Left cardiac atrium (tissue), 4 donors: ENCODE results near the gene TBX18. TPM values are rescaled to one million over a fixed set of nuclear protein-coding genes. Genes with fewer than 3 reads are reported as not detected.

Experiments used
- ATAC-seq, 2 donors: fragments of 200-7000 bp; cut with Tn5 transposase; one replicate each; pipeline ENCODE4 v1.9.1; 2020; ENCODE audit warnings: mild to moderate bottlenecking in 2 of 2, moderate library complexity in 2 of 2
- DNase-seq: peaks from one replicate; pipeline ENCODE4 v3.0.0-alpha.2; 2020
- intact Hi-C, 2 donors: fragments of 100-400 bp; cut with DNase I; formaldehyde crosslinking; loops; one replicate each; pipeline versions ENCODE4 v1.14.1 to v1.15.1; 2022 to 2023
- total RNA-seq, 2 donors: library from RNA; stranded (reverse); fragmentation: NEBNext Ultra II Directional; extraction: Animal tissue kit (Norgen Biotek cat#: 25700); gene quantifications; one replicate each; pipeline ENCODE4 v1.2.1, GENCODE V29; 2021
- donor health status: DM: no; HTN: yes; CAD: no.
- donor health status: DM: no; HTN: yes; CAD: no; lungs with severe emphysema.
- donor health status: DM: yes; HTN: yes; CAD: no.
- donor health status: Dilated cardiomyopathy.

Gene TBX18
- total RNA-seq, 2 donors from 2014 or later = 10.1 to 19.4 TPM

- DNase-seq (no peak), ATAC-seq (no peak)
- intact Hi-C loops = no loop called here
These were observed 112.8 kb downstream of the TBX18 start for GRCh38 chr6:84651583-84651982.

- ATAC-seq (no peak), DNase-seq (no peak)
- intact Hi-C loops = no loop called here
These were observed 116.0 kb downstream of the TBX18 start for GRCh38 chr6:84648444-84648843.

GRCh38 chr6:84645563-84646266 is 118.7 kb downstream of the TBX18 start:
- no peak for ATAC-seq
- intact Hi-C loops = no loop called here

GRCh38 chr6:84645000-84645399 is 119.4 kb downstream of the TBX18 start:
- peak in 1 of 2 donors; percentile 53 for ATAC-seq
- intact Hi-C loops = no loop called here
- DNase-seq = no peak

More at GRCh38 chr6:84645563-84646266, 118.7 kb downstream of the TBX18 start:
- DNase-seq = no peak

GRCh38 chr6:84643778-84644177 is 120.6 kb downstream of the TBX18 start:
- no peak for ATAC-seq
- intact Hi-C loops = no loop called here
- no peak for DNase-seq

- ATAC-seq (peak in 1 of 2 donors; percentile 84), DNase-seq (no peak)
- intact Hi-C loops = no loop called here
These were observed 123.3 kb downstream of the TBX18 start for GRCh38 chr6:84641076-84641475.

GRCh38 chr6:84639396-84639795 is 125.0 kb downstream of the TBX18 start:
- DNase-seq (no peak), ATAC-seq (no peak)
- intact Hi-C loops = no loop called here

- intact Hi-C loops = no loop called here
These were observed 126.1 kb downstream of the TBX18 start for GRCh38 chr6:84638286-84638685.

More at GRCh38 chr6:84638286-84638685, 126.1 kb downstream of the TBX18 start:
- DNase-seq (no peak), ATAC-seq (no peak)
